Activated CD8-positive, alpha-beta memory T cell treated with anti-CD3 and anti-CD28 coated beads, Interleukin-2, amount 50 U/mL, for 48 hours (primary cell): Measurements from ENCODE around the gene TMEM203.

Source experiments
- DNase-seq: peaks from one replicate; pipeline ENCODE4 v3.0.0-alpha.2; 2020

TMEM203 gene

GRCh38 chr9:137217276-137218211 is 12.1 kb upstream of the TMEM203 start:
- no peak for DNase-seq

GRCh38 chr9:137216188-137216965 is 10.9 kb upstream of the TMEM203 start:
- DNase-seq = no peak

GRCh38 chr9:137215196-137215986 is 9.9 kb upstream of the TMEM203 start:
- no peak for DNase-seq

GRCh38 chr9:137214620-137215019 is 9.2 kb upstream of the TMEM203 start:
- no peak for DNase-seq

- DNase-seq = no peak
These were observed 8.0 kb upstream of the TMEM203 start for GRCh38 chr9:137213160-137214060.

GRCh38 chr9:137212520-137212919 is 7.1 kb upstream of the TMEM203 start:
- no peak for DNase-seq

GRCh38 chr9:137211532-137211931 is 6.1 kb upstream of the TMEM203 start:
- DNase-seq = no peak

- no peak for DNase-seq
These were observed 1.2 kb upstream of the TMEM203 start for GRCh38 chr9:137206602-137207001.

- no peak for DNase-seq
These were observed 720 bp downstream of the TMEM203 start for GRCh38 chr9:137204731-137205125.

- no peak for DNase-seq
These were observed 2.5 kb downstream of the TMEM203 start for GRCh38 chr9:137202966-137203365.

GRCh38 chr9:137201205-137201868 is 4.1 kb downstream of the TMEM203 start:
- no peak for DNase-seq

- peak; percentile 97 for DNase-seq
These were observed 4.9 kb downstream of the TMEM203 start, which contains the start of gene TPRN for GRCh38 chr9:137200311-137201204. TSS of gene TPRN (minus strand) at chr9:137200741. CDS start at chr9:137200711, 30 bp downstream.

- no peak for DNase-seq
These were observed 5.9 kb downstream of the TMEM203 start for GRCh38 chr9:137199411-137200121.

GRCh38 chr9:137198902-137199283 is 6.6 kb downstream of the TMEM203 start:
- DNase-seq = no peak

GRCh38 chr9:137198051-137198901 is 7.2 kb downstream of the TMEM203 start:
- no peak for DNase-seq

GRCh38 chr9:137195525-137196220 is 9.8 kb downstream of the TMEM203 start:
- DNase-seq = no peak

- no peak for DNase-seq
These were observed 10.5 kb downstream of the TMEM203 start for GRCh38 chr9:137194909-137195308.

- DNase-seq = no peak
These were observed 11.1 kb downstream of the TMEM203 start for GRCh38 chr9:137194388-137194787.
